Gastrocnemius medialis (tissue), 4 donors: ENCODE measurements around the gene LACTBL1.

ENCODE experiments used
- POLR2A ChIP-seq, 2 donors: fragments of 450-650 bp; IDR thresholded peaks; one replicate each; pipeline ENCODE4 v1.6.1; 2017; ENCODE audit warnings: antibody characterized with exemption in 2 of 2, mild to moderate bottlenecking in 2 of 2, moderate library complexity in 2 of 2
- TF ChIP-seq, protein P1 (sequence below), 5 experiments: fragments of 450-650 bp in 3 of 5; fragments of 200-600 bp in 2 of 5; sonication (generic) in 2 of 5; IDR thresholded peaks in 4 of 5; conservative IDR thresholded peaks in 1 of 5; 1 replicate in 4 of 5; 2 replicates in 1 of 5; pipeline ENCODE4 v1.5.1; 2016 to 2019; ENCODE audit warnings: antibody characterized with exemption in 5 of 5, mild to moderate bottlenecking in 3 of 5, moderate library complexity in 3 of 5

DNA sequence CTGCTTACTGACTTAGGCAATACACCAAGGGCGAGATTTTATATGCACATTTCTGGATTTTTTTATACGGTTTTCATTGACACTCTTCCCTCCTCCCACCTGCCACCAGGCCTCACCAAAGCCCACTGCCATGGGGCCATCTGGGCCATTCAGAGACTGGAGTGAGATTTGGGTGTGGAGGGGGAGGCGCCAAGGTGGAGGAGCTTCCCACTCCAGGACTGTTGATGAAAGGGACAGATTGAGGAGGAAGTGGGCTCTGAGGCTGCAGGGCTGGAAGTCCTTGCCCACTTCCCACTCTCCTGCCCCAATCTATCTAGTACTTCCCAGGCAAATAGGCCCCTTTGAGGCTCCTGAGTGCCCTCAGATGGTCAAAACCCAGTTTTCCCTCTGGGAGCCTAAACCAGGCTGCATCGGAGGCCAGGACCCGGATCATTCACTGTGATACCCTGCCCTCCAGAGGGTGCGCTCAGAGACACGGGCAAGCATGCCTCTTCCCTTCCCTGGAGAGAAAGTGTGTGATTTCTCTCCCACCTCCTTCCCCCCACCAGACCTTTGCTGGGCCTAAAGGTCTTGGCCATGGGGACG, 57.9 kb downstream of the LACTBL1 start:
- TF ChIP-seq POLR2A (IDR thresholded peaks at IDR 0.05), result no peak
- TF ChIP-seq, protein P1, sequence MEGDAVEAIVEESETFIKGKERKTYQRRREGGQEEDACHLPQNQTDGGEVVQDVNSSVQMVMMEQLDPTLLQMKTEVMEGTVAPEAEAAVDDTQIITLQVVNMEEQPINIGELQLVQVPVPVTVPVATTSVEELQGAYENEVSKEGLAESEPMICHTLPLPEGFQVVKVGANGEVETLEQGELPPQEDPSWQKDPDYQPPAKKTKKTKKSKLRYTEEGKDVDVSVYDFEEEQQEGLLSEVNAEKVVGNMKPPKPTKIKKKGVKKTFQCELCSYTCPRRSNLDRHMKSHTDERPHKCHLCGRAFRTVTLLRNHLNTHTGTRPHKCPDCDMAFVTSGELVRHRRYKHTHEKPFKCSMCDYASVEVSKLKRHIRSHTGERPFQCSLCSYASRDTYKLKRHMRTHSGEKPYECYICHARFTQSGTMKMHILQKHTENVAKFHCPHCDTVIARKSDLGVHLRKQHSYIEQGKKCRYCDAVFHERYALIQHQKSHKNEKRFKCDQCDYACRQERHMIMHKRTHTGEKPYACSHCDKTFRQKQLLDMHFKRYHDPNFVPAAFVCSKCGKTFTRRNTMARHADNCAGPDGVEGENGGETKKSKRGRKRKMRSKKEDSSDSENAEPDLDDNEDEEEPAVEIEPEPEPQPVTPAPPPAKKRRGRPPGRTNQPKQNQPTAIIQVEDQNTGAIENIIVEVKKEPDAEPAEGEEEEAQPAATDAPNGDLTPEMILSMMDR (IDR thresholded peaks at IDR 0.05 in 4 of 5, conservative IDR thresholded peaks at IDR 0.05 in 1 of 5), result no peak
